Activated T-helper 2 cell treated with anti-CD3 and anti-CD28 coated beads, Interferon-gamma antibody, Interleukin-2, Interleukin-4, amounts not matched to agents 10 μg/mL and 5 μg/mL and 100 μg/mL, durations not matched to agents 14 hours and 24 hours and 36 hours (primary cell): ENCODE measurements around the gene SELENOI. TPM values are rescaled to one million over a fixed set of nuclear protein-coding genes. Genes with fewer than 3 reads are reported as not detected.
"Not testable (repeated sequence)": the region's sequence is repeated elsewhere in the genome, so short reads cannot be mapped to it uniquely, and the experiment has no call there.

ENCODE experiments used
- DNase-seq: peaks from one replicate; pipeline ENCODE4 v3.0.0; 2021; ENCODE audit warnings: low spot score
- H3K27ac Mint-ChIP-seq: one replicate; pipeline ENCODE4 v1.8.0; 2021; ENCODE audit warnings: mixed read lengths
- H3K27me3 Mint-ChIP-seq: one replicate; pipeline ENCODE4 v1.8.0; 2021; ENCODE audit warnings: low read depth, mixed read lengths
- H3K36me3 Mint-ChIP-seq: one replicate; pipeline ENCODE4 v1.8.0; 2021; ENCODE audit warnings: low read depth, mixed read lengths
- H3K4me1 Mint-ChIP-seq: one replicate; pipeline ENCODE4 v1.8.0; 2021; ENCODE audit warnings: low read depth, mixed read lengths
- H3K4me3 Mint-ChIP-seq: one replicate; pipeline ENCODE4 v1.8.0; 2021; ENCODE audit warnings: low read depth, mild to moderate bottlenecking, moderate library complexity, mixed read lengths
- H3K9me3 Mint-ChIP-seq: one replicate; pipeline ENCODE4 v1.8.0; 2021; ENCODE audit warnings: mixed read lengths
- intact Hi-C: fragments of 100-400 bp; cut with micrococcal nuclease; formaldehyde crosslinking; loops from one replicate; pipeline ENCODE4 v1.15.1; 2023
- total RNA-seq: library from RNA; stranded (reverse); gene quantifications from 2 replicates; pipeline ENCODE4 v1.2.3, GENCODE V29; 2022

Gene SELENOI
- total RNA-seq, 1 donor from 2014 or later, result 51.4 TPM

GRCh38 chr2:26314243-26314642 is 31.7 kb upstream of the SELENOI start:
- no peaks in the 10 kb centered on the region for H3K4me1 Mint-ChIP-seq
- H3K36me3 Mint-ChIP-seq, result no peaks in the 10 kb centered on the region
- no peak overlapping the region for H3K4me3 Mint-ChIP-seq
- intact Hi-C loops, result no loop called here
- no peak for DNase-seq
- no peaks in the 10 kb centered on the region for H3K9me3 Mint-ChIP-seq
- H3K27ac Mint-ChIP-seq, result no peak overlapping the region
- H3K27me3 Mint-ChIP-seq, result no peaks in the 10 kb centered on the region

- Mint-ChIP-seq H3K27ac (no peak overlapping the region), H3K4me3 (no peak overlapping the region), H3K36me3 (no peaks in the 10 kb centered on the region), H3K27me3 (peaks cover 3% of the 10 kb centered on the region), H3K9me3 (no peaks in the 10 kb centered on the region), H3K4me1 (no peaks in the 10 kb centered on the region)
- no peak for DNase-seq
- intact Hi-C loops, result no loop called here
These were observed 29.9 kb upstream of the SELENOI start for GRCh38 chr2:26316041-26316440.

- no peak for DNase-seq
- Mint-ChIP-seq H3K27ac (no peak overlapping the region), H3K9me3 (no peaks in the 10 kb centered on the region), H3K4me3 (no peak overlapping the region), H3K27me3 (peaks cover 3% of the 10 kb centered on the region), H3K4me1 (no peaks in the 10 kb centered on the region), H3K36me3 (no peaks in the 10 kb centered on the region)
- intact Hi-C loops, result no loop called here
These were observed 29.1 kb upstream of the SELENOI start for GRCh38 chr2:26316845-26317244.

DNA sequence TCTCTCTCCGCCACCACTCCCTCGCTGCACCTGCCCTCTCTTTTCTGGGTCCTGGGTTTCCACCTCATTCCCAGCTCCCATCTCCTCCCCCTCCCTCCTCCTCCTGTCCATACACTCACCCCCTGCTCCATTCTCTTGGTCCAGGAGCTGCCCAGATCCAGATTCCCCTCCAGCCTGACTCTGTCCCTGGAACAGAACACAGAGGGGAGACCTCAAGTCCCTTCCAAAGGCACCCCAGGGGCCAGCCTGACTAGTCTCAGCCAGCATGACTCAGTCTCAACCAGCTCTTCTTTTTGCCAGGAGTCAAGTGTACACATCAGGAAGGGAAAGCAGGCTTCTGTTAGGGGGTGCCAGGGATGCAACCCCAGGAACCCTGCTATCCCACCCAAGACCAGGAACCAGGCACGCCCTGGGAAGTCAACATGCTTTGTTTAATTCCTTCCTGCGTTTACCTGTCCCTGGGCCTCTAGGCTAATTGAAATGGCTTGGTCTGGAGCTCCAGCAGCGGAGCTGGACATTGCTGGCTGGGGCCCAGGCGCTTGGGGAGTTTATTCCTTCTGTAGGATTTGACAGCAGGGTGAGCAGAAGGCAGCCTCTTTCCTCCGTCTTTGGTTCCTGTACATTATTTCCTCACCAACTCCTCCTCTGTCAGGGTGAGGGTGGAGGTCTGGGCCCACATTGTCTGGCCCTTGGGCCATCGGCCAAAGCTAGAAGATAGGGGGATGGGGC is 28.4 kb upstream of the SELENOI start:
- Mint-ChIP-seq H3K27ac (no peak overlapping the region), H3K4me3 (no peak overlapping the region), H3K36me3 (no peaks in the 10 kb centered on the region), H3K27me3 (peaks cover 3% of the 10 kb centered on the region), H3K4me1 (no peaks in the 10 kb centered on the region), H3K9me3 (no peaks in the 10 kb centered on the region)
- intact Hi-C loops, result no loop called here
- DNase-seq, result no peak

DNA sequence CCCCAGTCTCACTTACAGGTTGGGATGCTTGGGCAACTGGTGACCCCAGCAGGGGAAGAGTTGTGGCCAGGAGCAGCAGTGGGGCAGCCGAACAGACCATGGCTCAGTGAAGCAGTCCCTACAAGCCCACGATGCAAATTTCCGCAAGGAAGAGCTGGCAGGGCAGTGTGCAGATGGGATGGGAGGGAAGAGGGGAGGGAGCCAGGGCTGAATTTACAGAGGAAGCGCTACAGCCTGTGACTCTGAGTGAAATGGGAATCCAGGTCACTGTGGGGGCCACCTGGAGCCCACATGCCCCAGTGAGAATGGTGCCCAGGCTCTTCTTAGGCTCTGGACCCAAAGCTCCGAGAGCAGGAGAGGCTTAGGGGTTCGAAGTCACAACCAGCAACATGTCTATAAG is 27.0 kb upstream of the SELENOI start:
- intact Hi-C loops, result no loop called here
- H3K27me3 Mint-ChIP-seq, result peaks cover 3% of the 10 kb centered on the region
- no peaks in the 10 kb centered on the region for H3K4me1 Mint-ChIP-seq
- no peak overlapping the region for H3K27ac Mint-ChIP-seq
- no peaks in the 10 kb centered on the region for H3K9me3 Mint-ChIP-seq
- H3K4me3 Mint-ChIP-seq, result no peak overlapping the region
- H3K36me3 Mint-ChIP-seq, result no peaks in the 10 kb centered on the region
- no peak for DNase-seq

DNA sequence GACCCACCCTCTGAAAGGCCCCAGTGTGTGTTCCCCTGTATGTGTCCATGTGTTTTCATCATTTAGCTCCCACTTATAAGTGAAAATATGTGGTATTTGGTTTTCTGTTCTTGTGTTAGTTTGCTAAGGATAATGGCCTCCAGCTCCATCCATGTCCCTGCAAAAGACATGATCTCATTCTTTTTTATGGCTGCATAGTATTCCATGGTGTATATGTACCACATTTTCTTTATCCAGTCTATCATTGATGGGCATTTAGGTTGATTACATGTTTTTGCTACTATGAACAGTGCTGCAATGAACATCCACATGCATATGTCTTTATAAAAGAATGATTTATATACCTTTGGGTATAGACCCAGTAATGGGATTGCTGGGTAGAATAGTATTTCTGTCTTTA is 21.5 kb upstream of the SELENOI start:
- H3K9me3 Mint-ChIP-seq, intact Hi-C loops, H3K4me3 Mint-ChIP-seq, H3K27ac Mint-ChIP-seq, H3K36me3 Mint-ChIP-seq, H3K27me3 Mint-ChIP-seq, DNase-seq, H3K4me1 Mint-ChIP-seq: not testable (repeated sequence)

GRCh38 chr2:26324903-26325302 is 21.0 kb upstream of the SELENOI start:
- Mint-ChIP-seq H3K4me1 (peaks cover 12% of the 10 kb centered on the region), H3K9me3 (no peaks in the 10 kb centered on the region), H3K27ac (no peak overlapping the region), H3K4me3 (no peak overlapping the region), H3K36me3 (no peaks in the 10 kb centered on the region), H3K27me3 (no peaks in the 10 kb centered on the region)
- intact Hi-C loops, result no loop called here
- no peak for DNase-seq

DNA sequence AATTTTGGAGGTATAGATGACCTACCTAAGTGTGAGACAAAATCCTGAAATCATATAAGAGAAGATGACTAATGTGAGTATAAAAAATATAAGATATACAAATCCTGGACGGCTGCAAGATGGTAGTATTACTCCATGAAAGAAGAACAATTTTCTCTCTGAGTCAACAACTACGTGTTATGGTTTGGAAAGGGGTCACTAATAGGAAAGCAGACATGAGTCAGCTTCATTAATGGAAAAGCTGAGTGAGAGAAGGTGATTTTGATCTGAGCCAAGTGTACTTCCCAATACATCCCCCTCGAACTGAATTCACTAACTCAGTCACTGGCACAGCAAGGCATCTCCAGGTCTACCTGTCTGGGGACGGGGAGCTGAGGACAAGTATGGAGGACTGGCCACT is 20.1 kb upstream of the SELENOI start:
- H3K27me3 Mint-ChIP-seq, result no peaks in the 10 kb centered on the region
- no peak overlapping the region for H3K27ac Mint-ChIP-seq
- no peak overlapping the region for H3K4me3 Mint-ChIP-seq
- H3K4me1 Mint-ChIP-seq, result peaks cover 19% of the 10 kb centered on the region
- DNase-seq, result no peak
- H3K9me3 Mint-ChIP-seq, result no peaks in the 10 kb centered on the region
- intact Hi-C loops, result no loop called here
- no peaks in the 10 kb centered on the region for H3K36me3 Mint-ChIP-seq

- Mint-ChIP-seq H3K27ac (no peak overlapping the region), H3K27me3 (no peaks in the 10 kb centered on the region), H3K4me1 (peaks cover 19% of the 10 kb centered on the region), H3K9me3 (no peaks in the 10 kb centered on the region), H3K36me3 (no peaks in the 10 kb centered on the region), H3K4me3 (no peak overlapping the region)
- intact Hi-C loops, result no loop called here
- no peak for DNase-seq
These were observed 19.4 kb upstream of the SELENOI start for GRCh38 chr2:26326514-26326913.

- Mint-ChIP-seq H3K27me3 (no peaks in the 10 kb centered on the region), H3K4me3 (no peak overlapping the region), H3K4me1 (peaks cover 19% of the 10 kb centered on the region), H3K27ac (no peak overlapping the region), H3K9me3 (no peaks in the 10 kb centered on the region), H3K36me3 (no peaks in the 10 kb centered on the region)
- DNase-seq, result no peak
- intact Hi-C loops, result no loop called here
These were observed 18.4 kb upstream of the SELENOI start for GRCh38 chr2:26327291-26328272.

- DNase-seq, H3K9me3 Mint-ChIP-seq, H3K27ac Mint-ChIP-seq, H3K4me3 Mint-ChIP-seq, H3K36me3 Mint-ChIP-seq, intact Hi-C loops, H3K27me3 Mint-ChIP-seq: not testable (repeated sequence)
- H3K4me1 Mint-ChIP-seq, result peaks cover 19% of the 10 kb centered on the region
These were observed 16.9 kb upstream of the SELENOI start for GRCh38 chr2:26329083-26329482.

GRCh38 chr2:26330114-26330549 is 15.8 kb upstream of the SELENOI start:
- no peaks in the 10 kb centered on the region for H3K9me3 Mint-ChIP-seq
- no peaks in the 10 kb centered on the region for H3K27me3 Mint-ChIP-seq
- DNase-seq, result peak; percentile 75
- intact Hi-C loops, result loop anchor here (2.0 to 5.0 kb wide), 2 partner anchors 85 to 158 kb away; partner anchors contain the start of genes GAREM2, HADHA and HADHB
- H3K36me3 Mint-ChIP-seq, result no peaks in the 10 kb centered on the region
- H3K4me1 Mint-ChIP-seq, result peaks cover 23% of the 10 kb centered on the region
- no peak overlapping the region for H3K4me3 Mint-ChIP-seq
- no peak overlapping the region for H3K27ac Mint-ChIP-seq

- no peaks in the 10 kb centered on the region for H3K27me3 Mint-ChIP-seq
- H3K9me3 Mint-ChIP-seq, result no peaks in the 10 kb centered on the region
- no peaks in the 10 kb centered on the region for H3K36me3 Mint-ChIP-seq
- intact Hi-C loops, result loop anchor here (2.0 to 5.0 kb wide), 2 partner anchors 86 to 158 kb away; partner anchors contain the start of genes GAREM2, HADHA and HADHB
- DNase-seq, result no peak
- H3K27ac Mint-ChIP-seq, result no peak overlapping the region
- no peak overlapping the region for H3K4me3 Mint-ChIP-seq
- H3K4me1 Mint-ChIP-seq, result peaks cover 23% of the 10 kb centered on the region
These were observed 15.3 kb upstream of the SELENOI start for GRCh38 chr2:26330604-26331003.
